ENCODE data around the gene ATP7A.

DNA sequence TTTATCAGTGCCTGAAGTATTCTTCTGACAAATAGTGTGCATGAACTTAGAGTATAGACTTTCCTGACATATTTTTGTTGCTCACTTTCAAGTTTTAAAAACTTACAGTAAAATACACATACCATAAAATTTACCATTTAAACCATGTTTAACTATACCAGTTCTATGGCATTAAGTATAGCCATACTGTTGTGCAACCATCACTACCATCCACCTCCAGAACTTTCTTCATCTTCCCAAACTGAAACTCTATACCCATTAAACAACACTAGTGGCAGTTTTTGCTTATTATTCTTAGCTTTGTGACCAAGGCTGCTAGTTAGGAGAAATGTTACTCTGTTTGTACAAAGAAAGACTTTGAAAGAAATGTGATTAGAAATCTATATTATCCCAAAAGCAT is 25.8 kb downstream of the ATP7A start:
- TF ChIP-seq, protein P1, sequence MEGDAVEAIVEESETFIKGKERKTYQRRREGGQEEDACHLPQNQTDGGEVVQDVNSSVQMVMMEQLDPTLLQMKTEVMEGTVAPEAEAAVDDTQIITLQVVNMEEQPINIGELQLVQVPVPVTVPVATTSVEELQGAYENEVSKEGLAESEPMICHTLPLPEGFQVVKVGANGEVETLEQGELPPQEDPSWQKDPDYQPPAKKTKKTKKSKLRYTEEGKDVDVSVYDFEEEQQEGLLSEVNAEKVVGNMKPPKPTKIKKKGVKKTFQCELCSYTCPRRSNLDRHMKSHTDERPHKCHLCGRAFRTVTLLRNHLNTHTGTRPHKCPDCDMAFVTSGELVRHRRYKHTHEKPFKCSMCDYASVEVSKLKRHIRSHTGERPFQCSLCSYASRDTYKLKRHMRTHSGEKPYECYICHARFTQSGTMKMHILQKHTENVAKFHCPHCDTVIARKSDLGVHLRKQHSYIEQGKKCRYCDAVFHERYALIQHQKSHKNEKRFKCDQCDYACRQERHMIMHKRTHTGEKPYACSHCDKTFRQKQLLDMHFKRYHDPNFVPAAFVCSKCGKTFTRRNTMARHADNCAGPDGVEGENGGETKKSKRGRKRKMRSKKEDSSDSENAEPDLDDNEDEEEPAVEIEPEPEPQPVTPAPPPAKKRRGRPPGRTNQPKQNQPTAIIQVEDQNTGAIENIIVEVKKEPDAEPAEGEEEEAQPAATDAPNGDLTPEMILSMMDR (IDR thresholded peaks at IDR 0.05) = no peak
- TF ChIP-seq POLR2A (IDR thresholded peaks at IDR 0.05) (no peak), EP300 (IDR thresholded peaks at IDR 0.05) (no peak), POLR2AphosphoS5 (IDR thresholded peaks at IDR 0.05) (no peak)
